GM23338 (cell line): ENCODE data around the gene PDE4D. TPM values are rescaled to one million over a fixed set of nuclear protein-coding genes. Genes with fewer than 3 reads are reported as not detected.

Source experiments
- ATAC-seq: fragments of 200-7000 bp; cut with Tn5 transposase; 3 replicates; pipeline ENCODE4 v1.9.1; 2020
- DNase-seq: peaks from one replicate; pipeline ENCODE4 v3.0.0-alpha.2; 2015; ENCODE audit warnings: low spot score
- H2AFZ ChIP-seq: fragments of 200-600 bp; sonication (generic); 2 replicates; pipeline ENCODE4 v1.8.0; 2016; ENCODE audit warnings: antibody characterized with exemption, mild to moderate bottlenecking, moderate library complexity
- H3F3A ChIP-seq: fragments of 200-600 bp; sonication (generic); replicated peaks from 2 replicates; pipeline ENCODE4 v1.8.0; 2017; ENCODE audit warnings: antibody characterized with exemption, mixed run types, low read depth
- H3K27ac ChIP-seq: fragments of 200-600 bp; sonication (generic); 2 replicates; pipeline ENCODE4 v1.6.1; 2016; ENCODE audit warnings: low read depth
- H3K27me3 ChIP-seq: fragments of 200-600 bp; sonication (generic); 2 replicates; pipeline ENCODE4 v1.8.0; 2016; ENCODE audit warnings: mild to moderate bottlenecking, mixed run types, moderate library complexity; ENCODE audit not compliant: insufficient read depth
- H3K36me3 ChIP-seq: fragments of 200-600 bp; sonication (generic); 2 replicates; pipeline ENCODE4 v1.8.0; 2016; ENCODE audit warnings: mild to moderate bottlenecking; ENCODE audit not compliant: insufficient read depth
- H3K4me1 ChIP-seq: fragments of 200-600 bp; sonication (generic); 2 replicates; pipeline ENCODE4 v1.8.0; 2016; ENCODE audit warnings: mild to moderate bottlenecking, moderate library complexity; ENCODE audit not compliant: insufficient read depth
- H3K4me2 ChIP-seq: fragments of 200-600 bp; sonication (generic); 2 replicates; pipeline ENCODE4 v1.7.1; 2017; ENCODE audit warnings: mixed run types
- H3K4me3 ChIP-seq: fragments of 200-600 bp; sonication (generic); 2 replicates; pipeline ENCODE4 v1.6.1; 2016; ENCODE audit warnings: mixed run types
- H3K79me2 ChIP-seq: fragments of 200-600 bp; sonication (generic); replicated peaks from 2 replicates; pipeline ENCODE4 v1.8.0; 2017; ENCODE audit warnings: mild to moderate bottlenecking; ENCODE audit not compliant: insufficient read depth
- H3K9me2 ChIP-seq: fragments of 200-600 bp; sonication (generic); 2 replicates; pipeline ENCODE4 v1.8.0; 2017; ENCODE audit not compliant: insufficient read depth
- H4K20me1 ChIP-seq: fragments of 200-600 bp; sonication (generic); replicated peaks from 2 replicates; pipeline ENCODE4 v1.8.0; 2017; ENCODE audit warnings: mild to moderate bottlenecking; ENCODE audit not compliant: insufficient read depth
- H3K27ac Mint-ChIP-seq: 2 replicates; pipeline ENCODE4 v1.8.0; 2020; ENCODE audit warnings: inconsistent platforms, mild to moderate bottlenecking, moderate library complexity, mixed read lengths
- H3K27me3 Mint-ChIP-seq: 3 replicates; pipeline ENCODE4 v1.8.0; 2022; ENCODE audit warnings: low read depth, mild to moderate bottlenecking, moderate library complexity, mixed read lengths, inconsistent platforms; ENCODE audit not compliant: insufficient read depth, poor library complexity
- H3K36me3 Mint-ChIP-seq: 3 replicates; pipeline ENCODE4 v1.8.0; 2021; ENCODE audit warnings: low read depth, mild to moderate bottlenecking, inconsistent platforms, moderate library complexity, mixed read lengths
- H3K4me1 Mint-ChIP-seq: 3 replicates; pipeline ENCODE4 v1.8.0; 2020; ENCODE audit warnings: mild to moderate bottlenecking, inconsistent platforms, mixed read lengths
- H3K4me3 Mint-ChIP-seq: 3 replicates; pipeline ENCODE4 v1.8.0; 2021; ENCODE audit warnings: moderate library complexity, mild to moderate bottlenecking, inconsistent platforms, mixed read lengths
- H3K9me3 Mint-ChIP-seq: 3 replicates; pipeline ENCODE4 v1.8.0; 2020; ENCODE audit warnings: moderate library complexity, mild to moderate bottlenecking, inconsistent platforms, mixed read lengths
- CREB1 ChIP-seq: fragments of 250-450 bp; sonication (Bioruptor Pico); IDR thresholded peaks from 2 replicates; pipeline ENCODE4 v1.5.0; 2020; ENCODE audit warnings: low read depth, mild to moderate bottlenecking, moderate library complexity
- ETS1 ChIP-seq: IDR thresholded peaks from 2 replicates; pipeline ENCODE4 v1.6.1; 2016; ENCODE audit warnings: antibody characterized with exemption
- EZH2phosphoT487 ChIP-seq: fragments of 200-600 bp; sonication (generic); IDR thresholded peaks from one replicate; pipeline ENCODE4 v1.8.1; 2018; ENCODE audit warnings: antibody characterized with exemption; ENCODE audit not compliant: unreplicated experiment
- POLR2AphosphoS5 ChIP-seq: IDR thresholded peaks from 2 replicates; pipeline ENCODE4 v1.6.1; 2016; ENCODE audit warnings: antibody characterized with exemption, low read depth
- ZNF114 ChIP-seq: fragments of 250-450 bp; sonication (Bioruptor Pico); IDR thresholded peaks from 2 replicates; pipeline ENCODE4 v1.5.0; 2020; ENCODE audit warnings: mild to moderate bottlenecking, moderate library complexity
- ZNF331 ChIP-seq: fragments of 250-450 bp; sonication (Bioruptor Pico); IDR thresholded peaks from 2 replicates; pipeline ENCODE4 v1.5.0; 2020; ENCODE audit warnings: low read depth, mild to moderate bottlenecking, moderate library complexity
- ZNF462 ChIP-seq: fragments of 250-450 bp; sonication (Bioruptor Pico); IDR thresholded peaks from 2 replicates; pipeline ENCODE4 v1.5.0; 2020; ENCODE audit warnings: mild to moderate bottlenecking, moderate library complexity
- polyA plus RNA-seq: library from polyadenylated mRNA; unstranded; fragments of >200 nt; fragmentation: Nextera tagmentation; extraction: Ambion mirVana; gene quantifications from 2 replicates; pipeline ENCODE4 v1.2.1, GENCODE V29; 2016
- total RNA-seq: library from RNA; depleted of rRNA; stranded (reverse); fragments of >200 nt; shearing (Covaris generic); gene quantifications from 2 replicates; pipeline ENCODE4 v1.2.3, GENCODE V29; 2014

The PDE4D gene
- total and polyA plus RNA-seq, 2 experiments from 2014 or later, result 2.1 to 4.7 TPM

GRCh38 chr5:59656351-59657254, 236.9 kb downstream of the PDE4D start (continued):
- no peak for TF ChIP-seq ZNF462 (CRISPR knock-in tag)
- no peak for TF ChIP-seq ZNF331
- TF ChIP-seq CREB1, result no peak

DNA sequence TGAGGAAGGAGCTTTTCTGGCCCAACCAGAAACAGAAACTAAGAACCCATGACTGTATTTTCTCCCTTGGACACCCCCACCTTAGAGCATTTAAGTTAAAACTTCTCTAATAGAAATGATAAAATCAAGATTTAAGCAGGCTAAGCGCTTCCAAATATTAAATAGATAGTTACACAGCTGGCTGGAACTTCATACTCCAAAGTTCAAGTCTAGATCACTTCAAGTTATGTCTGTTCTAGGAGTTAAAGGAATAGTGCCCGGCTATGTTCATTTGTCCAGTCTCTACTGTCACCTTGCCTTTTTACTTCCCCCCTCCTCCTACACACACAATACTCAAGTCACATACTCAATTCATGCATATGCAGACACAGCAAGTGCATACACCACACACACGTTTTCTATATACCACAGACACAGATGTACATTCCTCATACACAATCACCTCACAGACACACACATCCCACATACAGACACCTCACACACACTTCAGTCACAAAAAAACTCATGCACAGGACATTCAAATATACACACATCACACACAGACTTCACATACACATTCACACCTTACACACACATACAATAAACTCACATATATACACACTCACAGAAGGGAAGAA, 237.7 kb downstream of the PDE4D start:
- Histone ChIP-seq H3K9me2 (no peaks in the 10 kb centered on the region), H2AFZ (no peak overlapping the region), H3K4me3 (no peak overlapping the region), H3K79me2 (no peaks in the 10 kb centered on the region), H3K27me3 (no peaks in the 10 kb centered on the region), H4K20me1 (no peaks in the 10 kb centered on the region), H3K27ac (no peak overlapping the region), H3K36me3 (no peaks in the 10 kb centered on the region), H3F3A (no peaks in the 10 kb centered on the region), H3K4me1 (no peaks in the 10 kb centered on the region), H3K4me2 (no peak overlapping the region)
- H3K27me3 Mint-ChIP-seq, result no peaks in the 10 kb centered on the region
- H3K4me3 Mint-ChIP-seq, result no peak overlapping the region
- no peak overlapping the region for H3K27ac Mint-ChIP-seq
- H3K9me3 Mint-ChIP-seq, result no peaks in the 10 kb centered on the region
- H3K4me1 Mint-ChIP-seq, result no peaks in the 10 kb centered on the region
- no peaks in the 10 kb centered on the region for H3K36me3 Mint-ChIP-seq
- no peak for DNase-seq
- ATAC-seq, result no peak
- TF ChIP-seq ZNF462 (CRISPR knock-in tag) (no peak), POLR2AphosphoS5 (no peak), ZNF114 (no peak), ETS1 (no peak), EZH2phosphoT487 (no peak)
